ENCODE results near the gene PJA1. TPM values are rescaled to one million over a fixed set of nuclear protein-coding genes. Genes with fewer than 3 reads are reported as not detected.

PJA1 gene
- total RNA-seq, 1 experiment from 2014 or later, result 43.1 TPM

- Mint-ChIP-seq H3K36me3 (no peaks in the 10 kb centered on the region), H3K9me3 (no peaks in the 10 kb centered on the region), H3K27me3 (ENCODE audit: low read depth) (no peaks in the 10 kb centered on the region; the same call in 1 of the 2 replicates), H3K4me3 (no peak overlapping the region), H3K27ac (peak overlapping the region; percentile 98; the same call in 1 of the 2 replicates), H3K4me1 (peaks cover 64% of the 10 kb centered on the region)
- POLR2A ChIA-PET, result interaction anchor here (0.9 to 1.6 kb wide), 2 partner anchors 11 to 40 kb away, joined by 3 to 6 read pairs; no protein-coding TSS in a partner anchor
- no peak for ATAC-seq
- CTCF ChIA-PET, result interaction anchor here (0.8 to 2.3 kb wide), 11 partner anchors 10 to 250 kb away, joined by 3 to 9 read pairs (median 4); no protein-coding TSS in a partner anchor
- DNase-seq (ENCODE audit: low spot score), result no peak
- TF ChIP-seq ETV6 (CRISPR knock-in tag; IDR thresholded peaks at IDR 0.05) (no peak), GTF2I (CRISPR knock-in tag; conservative IDR thresholded peaks at IDR 0.05) (no peak), NFE2L1 (CRISPR knock-in tag; IDR thresholded peaks at IDR 0.05) (no peak), JAZF1 (CRISPR knock-in tag; IDR thresholded peaks at IDR 0.05) (no peak), EMX1 (CRISPR knock-in tag; IDR thresholded peaks at IDR 0.05) (no peak), FOXK1 (CRISPR knock-in tag; IDR thresholded peaks at IDR 0.05) (no peak), ZNF423 (CRISPR knock-in tag; IDR thresholded peaks at IDR 0.05) (no peak), TP53 (CRISPR knock-in tag; IDR thresholded peaks at IDR 0.05) (no peak), FOXP1 (CRISPR knock-in tag; IDR thresholded peaks at IDR 0.05; ENCODE audit: borderline replicate concordance) (no peak), CBFB (CRISPR knock-in tag; IDR thresholded peaks at IDR 0.05; ENCODE audit: low read depth) (no peak), SOX15 (CRISPR knock-in tag; IDR thresholded peaks at IDR 0.05) (no peak), TCF7 (CRISPR knock-in tag; IDR thresholded peaks at IDR 0.05; ENCODE audit: low read depth) (no peak), ZNF138 (CRISPR knock-in tag; conservative IDR thresholded peaks at IDR 0.05) (no peak)
- TF ChIP-seq, protein P1, sequence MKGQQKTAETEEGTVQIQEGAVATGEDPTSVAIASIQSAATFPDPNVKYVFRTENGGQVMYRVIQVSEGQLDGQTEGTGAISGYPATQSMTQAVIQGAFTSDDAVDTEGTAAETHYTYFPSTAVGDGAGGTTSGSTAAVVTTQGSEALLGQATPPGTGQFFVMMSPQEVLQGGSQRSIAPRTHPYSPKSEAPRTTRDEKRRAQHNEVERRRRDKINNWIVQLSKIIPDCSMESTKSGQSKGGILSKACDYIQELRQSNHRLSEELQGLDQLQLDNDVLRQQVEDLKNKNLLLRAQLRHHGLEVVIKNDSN (CRISPR knock-in tag; IDR thresholded peaks at IDR 0.05), result no peak
- TF ChIP-seq, protein P2, sequence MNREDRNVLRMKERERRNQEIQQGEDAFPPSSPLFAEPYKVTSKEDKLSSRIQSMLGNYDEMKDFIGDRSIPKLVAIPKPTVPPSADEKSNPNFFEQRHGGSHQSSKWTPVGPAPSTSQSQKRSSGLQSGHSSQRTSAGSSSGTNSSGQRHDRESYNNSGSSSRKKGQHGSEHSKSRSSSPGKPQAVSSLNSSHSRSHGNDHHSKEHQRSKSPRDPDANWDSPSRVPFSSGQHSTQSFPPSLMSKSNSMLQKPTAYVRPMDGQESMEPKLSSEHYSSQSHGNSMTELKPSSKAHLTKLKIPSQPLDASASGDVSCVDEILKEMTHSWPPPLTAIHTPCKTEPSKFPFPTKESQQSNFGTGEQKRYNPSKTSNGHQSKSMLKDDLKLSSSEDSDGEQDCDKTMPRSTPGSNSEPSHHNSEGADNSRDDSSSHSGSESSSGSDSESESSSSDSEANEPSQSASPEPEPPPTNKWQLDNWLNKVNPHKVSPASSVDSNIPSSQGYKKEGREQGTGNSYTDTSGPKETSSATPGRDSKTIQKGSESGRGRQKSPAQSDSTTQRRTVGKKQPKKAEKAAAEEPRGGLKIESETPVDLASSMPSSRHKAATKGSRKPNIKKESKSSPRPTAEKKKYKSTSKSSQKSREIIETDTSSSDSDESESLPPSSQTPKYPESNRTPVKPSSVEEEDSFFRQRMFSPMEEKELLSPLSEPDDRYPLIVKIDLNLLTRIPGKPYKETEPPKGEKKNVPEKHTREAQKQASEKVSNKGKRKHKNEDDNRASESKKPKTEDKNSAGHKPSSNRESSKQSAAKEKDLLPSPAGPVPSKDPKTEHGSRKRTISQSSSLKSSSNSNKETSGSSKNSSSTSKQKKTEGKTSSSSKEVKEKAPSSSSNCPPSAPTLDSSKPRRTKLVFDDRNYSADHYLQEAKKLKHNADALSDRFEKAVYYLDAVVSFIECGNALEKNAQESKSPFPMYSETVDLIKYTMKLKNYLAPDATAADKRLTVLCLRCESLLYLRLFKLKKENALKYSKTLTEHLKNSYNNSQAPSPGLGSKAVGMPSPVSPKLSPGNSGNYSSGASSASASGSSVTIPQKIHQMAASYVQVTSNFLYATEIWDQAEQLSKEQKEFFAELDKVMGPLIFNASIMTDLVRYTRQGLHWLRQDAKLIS (CRISPR knock-in tag; IDR thresholded peaks at IDR 0.05; ENCODE audit: borderline replicate concordance), result no peak
- TF ChIP-seq, protein P3, sequence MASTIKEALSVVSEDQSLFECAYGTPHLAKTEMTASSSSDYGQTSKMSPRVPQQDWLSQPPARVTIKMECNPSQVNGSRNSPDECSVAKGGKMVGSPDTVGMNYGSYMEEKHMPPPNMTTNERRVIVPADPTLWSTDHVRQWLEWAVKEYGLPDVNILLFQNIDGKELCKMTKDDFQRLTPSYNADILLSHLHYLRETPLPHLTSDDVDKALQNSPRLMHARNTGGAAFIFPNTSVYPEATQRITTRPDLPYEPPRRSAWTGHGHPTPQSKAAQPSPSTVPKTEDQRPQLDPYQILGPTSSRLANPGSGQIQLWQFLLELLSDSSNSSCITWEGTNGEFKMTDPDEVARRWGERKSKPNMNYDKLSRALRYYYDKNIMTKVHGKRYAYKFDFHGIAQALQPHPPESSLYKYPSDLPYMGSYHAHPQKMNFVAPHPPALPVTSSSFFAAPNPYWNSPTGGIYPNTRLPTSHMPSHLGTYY (CRISPR knock-in tag; IDR thresholded peaks at IDR 0.05), result no peak
- TF ChIP-seq, protein P4, sequence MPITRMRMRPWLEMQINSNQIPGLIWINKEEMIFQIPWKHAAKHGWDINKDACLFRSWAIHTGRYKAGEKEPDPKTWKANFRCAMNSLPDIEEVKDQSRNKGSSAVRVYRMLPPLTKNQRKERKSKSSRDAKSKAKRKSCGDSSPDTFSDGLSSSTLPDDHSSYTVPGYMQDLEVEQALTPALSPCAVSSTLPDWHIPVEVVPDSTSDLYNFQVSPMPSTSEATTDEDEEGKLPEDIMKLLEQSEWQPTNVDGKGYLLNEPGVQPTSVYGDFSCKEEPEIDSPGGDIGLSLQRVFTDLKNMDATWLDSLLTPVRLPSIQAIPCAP (CRISPR knock-in tag; IDR thresholded peaks at IDR 0.05), result no peak
Observed at GRCh38 chrX:69138118-69138390, 27.2 kb downstream of the PJA1 start.

DNA sequence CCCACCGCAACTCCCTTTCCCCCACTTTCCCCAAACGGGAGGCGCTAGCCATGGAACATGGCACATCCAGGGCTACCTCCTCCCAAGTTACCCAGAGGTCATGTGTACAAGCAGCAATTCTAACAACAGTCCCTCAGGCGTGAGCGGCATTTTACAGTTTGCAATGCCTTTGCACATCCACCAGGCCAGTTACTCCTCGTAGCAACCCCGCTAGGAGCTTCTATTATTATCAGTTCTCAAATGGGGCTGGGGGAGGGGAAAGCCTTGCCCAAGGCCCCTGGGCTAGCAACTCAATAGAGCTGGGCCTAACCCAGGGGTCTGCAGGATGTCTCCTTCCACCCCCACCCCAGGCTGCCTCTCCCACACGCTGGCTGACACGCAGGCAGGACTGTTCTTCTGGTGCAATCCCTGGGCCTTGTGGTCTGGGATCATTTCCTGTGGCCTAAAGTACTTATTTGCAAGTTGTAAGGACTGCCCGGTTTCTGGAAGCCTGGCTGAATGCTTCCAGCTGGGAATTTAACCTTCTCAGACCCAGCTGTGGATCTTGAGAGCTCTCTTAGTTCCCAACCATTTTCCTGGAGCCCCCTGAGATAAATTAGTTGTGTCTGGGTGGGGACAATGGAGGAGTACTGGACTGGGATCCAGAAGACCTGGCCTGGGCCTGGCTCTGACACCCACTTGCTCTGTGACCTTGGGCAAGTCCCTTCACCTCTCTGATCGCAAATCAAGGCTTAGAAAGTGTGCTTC lies 27.7 kb downstream of the PJA1 start:
- POLR2A ChIA-PET, result interaction anchor here (0.9 to 1.6 kb wide), 3 partner anchors 11 to 40 kb away, joined by 3 to 7 read pairs (median 6); no protein-coding TSS in a partner anchor
- peak overlapping the region; percentile 47 for H3K4me3 Mint-ChIP-seq
- DNase-seq (ENCODE audit: low spot score), result peak; percentile 24
- 0 out of 2 replicates have a peak, but pooled peaks have one; percentile 27 for TF ChIP-seq SMAD3 (CRISPR knock-in tag; IDR thresholded peaks at IDR 0.05; ENCODE audit: borderline replicate concordance)
- TF ChIP-seq, protein P5, sequence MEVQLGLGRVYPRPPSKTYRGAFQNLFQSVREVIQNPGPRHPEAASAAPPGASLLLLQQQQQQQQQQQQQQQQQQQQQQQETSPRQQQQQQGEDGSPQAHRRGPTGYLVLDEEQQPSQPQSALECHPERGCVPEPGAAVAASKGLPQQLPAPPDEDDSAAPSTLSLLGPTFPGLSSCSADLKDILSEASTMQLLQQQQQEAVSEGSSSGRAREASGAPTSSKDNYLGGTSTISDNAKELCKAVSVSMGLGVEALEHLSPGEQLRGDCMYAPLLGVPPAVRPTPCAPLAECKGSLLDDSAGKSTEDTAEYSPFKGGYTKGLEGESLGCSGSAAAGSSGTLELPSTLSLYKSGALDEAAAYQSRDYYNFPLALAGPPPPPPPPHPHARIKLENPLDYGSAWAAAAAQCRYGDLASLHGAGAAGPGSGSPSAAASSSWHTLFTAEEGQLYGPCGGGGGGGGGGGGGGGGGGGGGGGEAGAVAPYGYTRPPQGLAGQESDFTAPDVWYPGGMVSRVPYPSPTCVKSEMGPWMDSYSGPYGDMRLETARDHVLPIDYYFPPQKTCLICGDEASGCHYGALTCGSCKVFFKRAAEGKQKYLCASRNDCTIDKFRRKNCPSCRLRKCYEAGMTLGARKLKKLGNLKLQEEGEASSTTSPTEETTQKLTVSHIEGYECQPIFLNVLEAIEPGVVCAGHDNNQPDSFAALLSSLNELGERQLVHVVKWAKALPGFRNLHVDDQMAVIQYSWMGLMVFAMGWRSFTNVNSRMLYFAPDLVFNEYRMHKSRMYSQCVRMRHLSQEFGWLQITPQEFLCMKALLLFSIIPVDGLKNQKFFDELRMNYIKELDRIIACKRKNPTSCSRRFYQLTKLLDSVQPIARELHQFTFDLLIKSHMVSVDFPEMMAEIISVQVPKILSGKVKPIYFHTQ (CRISPR knock-in tag; IDR thresholded peaks at IDR 0.05), result no peak
- H3K27me3 Mint-ChIP-seq (ENCODE audit: low read depth), result no peaks in the 10 kb centered on the region; the same call in 1 of the 2 replicates
- peak; percentile 12 for ATAC-seq
- H3K27ac Mint-ChIP-seq, result peak overlapping the region; percentile 98
- H3K9me3 Mint-ChIP-seq, result no peaks in the 10 kb centered on the region
- CTCF ChIA-PET, result interaction anchor here (0.7 to 2.3 kb wide), 15 partner anchors 8 to 309 kb away, joined by 3 to 9 read pairs (median 4); partner anchors contain the start of gene EFNB1
- H3K4me1 Mint-ChIP-seq, result peaks cover 63% of the 10 kb centered on the region
- H3K36me3 Mint-ChIP-seq, result no peaks in the 10 kb centered on the region

All from WTC11 (cell line).